Activated CD4-positive, alpha-beta T cell treated with anti-CD3 and anti-CD28 coated beads for 24 hours (primary cell): ENCODE data around the gene TLE1.

Source experiments
- DNase-seq, 2 donors: peaks; one replicate each; pipeline ENCODE4 v3.0.0-alpha.2; 2020; ENCODE audit warnings: low read depth in 2 of 2

Gene TLE1

GRCh38 chr9:81686614-81687520 lies 2.5 kb downstream of the TLE1 start:
- no peak for DNase-seq

GRCh38 chr9:81685763-81686613 lies 3.4 kb downstream of the TLE1 start:
- DNase-seq, result no peak

GRCh38 chr9:81684635-81685034 lies 4.7 kb downstream of the TLE1 start:
- DNase-seq, result no peak

GRCh38 chr9:81683704-81684103 lies 5.6 kb downstream of the TLE1 start:
- no peak for DNase-seq

- DNase-seq, result no peak
Measured at GRCh38 chr9:81683238-81683637, 6.1 kb downstream of the TLE1 start.

GRCh38 chr9:81682797-81683196 lies 6.5 kb downstream of the TLE1 start:
- DNase-seq, result no peak

- no peak for DNase-seq
Measured at GRCh38 chr9:81682177-81682576, 7.2 kb downstream of the TLE1 start.

- DNase-seq, result no peak
Measured at GRCh38 chr9:81680506-81680905, 8.8 kb downstream of the TLE1 start.

- DNase-seq, result no peak
Measured at GRCh38 chr9:81680006-81680405, 9.3 kb downstream of the TLE1 start.

GRCh38 chr9:81678088-81678487 lies 11.3 kb downstream of the TLE1 start:
- no peak for DNase-seq

GRCh38 chr9:81676395-81676794 lies 13.0 kb downstream of the TLE1 start:
- DNase-seq, result no peak

GRCh38 chr9:81673310-81673709 lies 16.0 kb downstream of the TLE1 start:
- DNase-seq, result no peak

GRCh38 chr9:81671880-81672280 lies 17.5 kb downstream of the TLE1 start:
- no peak for DNase-seq

GRCh38 chr9:81669866-81670265 lies 19.5 kb downstream of the TLE1 start:
- no peak for DNase-seq

- DNase-seq, result no peak
Measured at GRCh38 chr9:81669041-81669651, 20.2 kb downstream of the TLE1 start.

- DNase-seq, result no peak
Measured at GRCh38 chr9:81666123-81666522, 23.2 kb downstream of the TLE1 start.

- no peak for DNase-seq
Measured at GRCh38 chr9:81665322-81665871, 23.9 kb downstream of the TLE1 start.

- DNase-seq, result no peak
Measured at GRCh38 chr9:81664638-81665222, 24.6 kb downstream of the TLE1 start.

GRCh38 chr9:81661339-81661738 lies 28.0 kb downstream of the TLE1 start:
- DNase-seq, result no peak

- DNase-seq, result no peak
Measured at GRCh38 chr9:81656871-81657337, 32.4 kb downstream of the TLE1 start.

- DNase-seq, result no peak
Measured at GRCh38 chr9:81656004-81656403, 33.3 kb downstream of the TLE1 start.

- no peak for DNase-seq
Measured at GRCh38 chr9:81653240-81653639, 36.1 kb downstream of the TLE1 start.
